PC-3 (cell line): Measurements from ENCODE around the gene QPCT. TPM values are rescaled to one million over a fixed set of nuclear protein-coding genes. Genes with fewer than 3 reads are reported as not detected.

Experiments used
- ATAC-seq: fragments of 200-7000 bp; cut with Tn5 transposase; 2 replicates; pipeline ENCODE4 v1.9.1; 2020; ENCODE audit warnings: mild to moderate bottlenecking, moderate library complexity
- BruUV-seq: library from RNA; stranded (reverse); fragments of 400-500 nt; replicated peaks from 2 replicates; lab custom pipeline; 2021; lab: Mats Ljungman, UMichigan
- CTCF ChIA-PET: fragments of 300-600 bp; sonication (Branson Sonifier 250); formaldehyde crosslinking; loops from one replicate; lab custom pipeline; 2022; ENCODE audit warnings: antibody characterized with exemption; lab: Charles Lee
- POLR2A ChIA-PET: fragments of 300-600 bp; sonication (Branson Sonifier 250); formaldehyde crosslinking; loops from one replicate; lab custom pipeline; 2022; ENCODE audit warnings: antibody characterized with exemption; ENCODE audit not compliant: unreplicated experiment; lab: Charles Lee
- DNase-seq: peaks from one replicate; pipeline ENCODE4 v3.0.0-alpha.2; 2015
- H2AFZ ChIP-seq: fragments of 300-600 bp; sonication (generic); 2 replicates; pipeline ENCODE4 v1.6.0; 2016; ENCODE audit warnings: antibody characterized with exemption, low read length
- H3F3A ChIP-seq: fragments of 300-600 bp; sonication (generic); one replicate; pipeline ENCODE4 v1.6.0; 2017; ENCODE audit warnings: antibody characterized with exemption, low read length, control low read depth, mild to moderate bottlenecking; ENCODE audit not compliant: unreplicated experiment
- H3K27ac ChIP-seq: fragments of 300-600 bp; sonication (generic); 2 replicates; pipeline ENCODE4 v1.5.1; 2016; ENCODE audit warnings: mild to moderate bottlenecking, low read length
- H3K27me3 ChIP-seq: fragments of 300-600 bp; sonication (generic); 2 replicates; pipeline ENCODE4 v1.6.1; 2016; ENCODE audit warnings: low read length, mixed read lengths
- H3K36me3 ChIP-seq: fragments of 300-600 bp; sonication (generic); 2 replicates; pipeline ENCODE4 v1.6.1; 2016; ENCODE audit warnings: low read depth, mixed run types, low read length, mixed read lengths
- H3K4me1 ChIP-seq: fragments of 300-600 bp; sonication (generic); 2 replicates; pipeline ENCODE4 v1.5.1; 2016; ENCODE audit warnings: low read length; ENCODE audit not compliant: insufficient read depth
- H3K4me2 ChIP-seq: fragments of 300-600 bp; sonication (generic); 2 replicates; pipeline ENCODE4 v1.6.0; 2016; ENCODE audit warnings: low read length
- H3K4me3 ChIP-seq: fragments of 300-600 bp; sonication (generic); 2 replicates; pipeline ENCODE4 v1.5.1; 2016; ENCODE audit warnings: mild to moderate bottlenecking, low read length, mixed read lengths
- H3K79me2 ChIP-seq: fragments of 300-600 bp; sonication (generic); 2 replicates; pipeline ENCODE4 v1.6.1; 2017; ENCODE audit warnings: low read length, mixed read lengths
- H3K9ac ChIP-seq: fragments of 300-600 bp; sonication (generic); 2 replicates; pipeline ENCODE4 v1.6.0; 2016; ENCODE audit warnings: mild to moderate bottlenecking, low read length
- H3K9me2 ChIP-seq: fragments of 300-600 bp; sonication (generic); replicated peaks from 2 replicates; pipeline ENCODE4 v1.6.1; 2016; ENCODE audit warnings: mixed run types, low read length, mixed read lengths
- H3K9me3 ChIP-seq: fragments of 300-600 bp; sonication (generic); 2 replicates; pipeline ENCODE4 v1.6.1; 2016; ENCODE audit warnings: low read length, mixed read lengths
- H4K20me1 ChIP-seq: fragments of 300-600 bp; sonication (generic); 2 replicates; pipeline ENCODE4 v1.6.1; 2016; ENCODE audit warnings: low read length, mixed read lengths
- EZH2 ChIP-seq: fragments of 300-600 bp; sonication (generic); IDR thresholded peaks from one replicate; pipeline ENCODE4 v1.6.1; 2017; ENCODE audit warnings: antibody characterized with exemption, mild to moderate bottlenecking, low read length; ENCODE audit not compliant: unreplicated experiment
- EZH2phosphoT487 ChIP-seq: fragments of 300-600 bp; sonication (generic); IDR thresholded peaks from 2 replicates; pipeline ENCODE4 v1.6.1; 2018; ENCODE audit warnings: mild to moderate bottlenecking, antibody characterized with exemption, low read length, borderline replicate concordance
- intact Hi-C: fragments of 100-400 bp; cut with micrococcal nuclease; formaldehyde crosslinking; loops from 2 replicates; pipeline ENCODE4 v1.9.0; 2023
- total RNA-seq: library from RNA; depleted of rRNA; stranded (reverse); fragments of >200 nt; gene quantifications from 2 replicates; pipeline ENCODE4 v1.2.3, GENCODE V29; 2014
- TF ChIP-seq, protein P1 (sequence below): fragments of 300-600 bp; sonication (generic); conservative IDR thresholded peaks from 2 replicates; pipeline ENCODE4 v1.5.1; 2017; ENCODE audit warnings: antibody characterized with exemption, low read depth, mild to moderate bottlenecking, low read length

The QPCT gene
- total RNA-seq, 1 experiment from 2014 or later, result not detected

- H3K4me2 ChIP-seq, result peak overlapping the region; percentile 25; the same call in 1 of the 2 replicates
- H3K4me1 ChIP-seq, result peaks cover 16% of the 10 kb centered on the region
- DNase-seq (peak; percentile 84), ATAC-seq (peak; percentile 72)
- H3K27me3 ChIP-seq, result no peaks in the 10 kb centered on the region
- intact Hi-C loops, result loop anchor here (1.0 to 10.0 kb wide), 6 partner anchors 128 to 463 kb away; no protein-coding TSS in a partner anchor
- no peaks in the 10 kb centered on the region for H4K20me1 ChIP-seq
- no peak overlapping the region for H3K4me3 ChIP-seq
- H3K27ac ChIP-seq, result no peak overlapping the region
- H3K9ac ChIP-seq, result no peak overlapping the region
- no peaks in the 10 kb centered on the region for H3K9me2 ChIP-seq
- no peaks in the 10 kb centered on the region for H3K9me3 ChIP-seq
- no peak overlapping the region for H2AFZ ChIP-seq
- ChIA-PET POLR2A (interaction anchor here (0.6 to 0.7 kb wide), 2 partner anchors 119 to 240 kb away, joined by 9 to 10 read pairs; no protein-coding TSS in a partner anchor), CTCF (interaction anchor here (0.6 to 3.7 kb wide), 10 partner anchors 19 to 462 kb away, joined by 3 to 48 read pairs (median 4); partner anchors contain the start of gene CDC42EP3)
- no TSS peak for BruUV-seq
- no peaks in the 10 kb centered on the region for H3F3A ChIP-seq
- no peak for TF ChIP-seq EZH2phosphoT487
- TF ChIP-seq EZH2, result no peak
- TF ChIP-seq, protein P1, sequence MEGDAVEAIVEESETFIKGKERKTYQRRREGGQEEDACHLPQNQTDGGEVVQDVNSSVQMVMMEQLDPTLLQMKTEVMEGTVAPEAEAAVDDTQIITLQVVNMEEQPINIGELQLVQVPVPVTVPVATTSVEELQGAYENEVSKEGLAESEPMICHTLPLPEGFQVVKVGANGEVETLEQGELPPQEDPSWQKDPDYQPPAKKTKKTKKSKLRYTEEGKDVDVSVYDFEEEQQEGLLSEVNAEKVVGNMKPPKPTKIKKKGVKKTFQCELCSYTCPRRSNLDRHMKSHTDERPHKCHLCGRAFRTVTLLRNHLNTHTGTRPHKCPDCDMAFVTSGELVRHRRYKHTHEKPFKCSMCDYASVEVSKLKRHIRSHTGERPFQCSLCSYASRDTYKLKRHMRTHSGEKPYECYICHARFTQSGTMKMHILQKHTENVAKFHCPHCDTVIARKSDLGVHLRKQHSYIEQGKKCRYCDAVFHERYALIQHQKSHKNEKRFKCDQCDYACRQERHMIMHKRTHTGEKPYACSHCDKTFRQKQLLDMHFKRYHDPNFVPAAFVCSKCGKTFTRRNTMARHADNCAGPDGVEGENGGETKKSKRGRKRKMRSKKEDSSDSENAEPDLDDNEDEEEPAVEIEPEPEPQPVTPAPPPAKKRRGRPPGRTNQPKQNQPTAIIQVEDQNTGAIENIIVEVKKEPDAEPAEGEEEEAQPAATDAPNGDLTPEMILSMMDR, result peak; percentile 94
- H3K79me2 ChIP-seq, result no peaks in the 10 kb centered on the region
- no peaks in the 10 kb centered on the region for H3K36me3 ChIP-seq
Measured at GRCh38 chr2:37414470-37414949, 70.1 kb downstream of the QPCT start.

DNA sequence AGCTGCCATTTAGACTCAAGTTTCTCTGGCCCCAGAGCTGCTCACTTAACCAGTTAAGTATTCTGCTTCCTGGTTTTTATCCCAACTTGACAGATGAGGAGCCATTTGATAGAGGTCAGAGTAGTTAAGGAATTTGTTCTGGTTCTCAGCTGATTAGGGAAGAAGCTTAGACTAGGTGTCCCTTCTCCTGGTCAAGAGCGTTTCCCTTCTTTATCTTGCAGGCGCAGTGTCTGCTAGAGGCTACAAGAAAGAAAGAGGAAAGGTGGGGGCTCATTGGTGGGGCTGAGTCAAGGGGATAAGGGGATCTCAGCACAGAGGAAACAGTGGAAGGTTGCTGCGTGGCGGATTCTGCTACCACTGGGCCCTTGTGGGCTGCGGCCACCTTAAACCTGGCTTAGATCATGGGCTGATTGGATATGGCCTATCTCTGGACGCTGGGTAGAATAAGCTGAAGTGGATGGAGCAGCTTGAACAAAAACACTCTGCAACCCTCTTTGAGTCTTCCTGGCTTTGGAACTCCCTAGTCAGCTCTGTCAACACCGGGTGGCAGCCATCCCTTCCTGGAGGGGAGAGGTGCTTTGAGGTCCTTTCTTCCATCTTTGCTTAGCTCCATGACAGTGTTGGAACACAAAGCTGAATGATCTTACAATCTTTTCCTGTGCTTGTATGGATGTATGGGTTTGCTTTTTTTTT, 70.8 kb downstream of the QPCT start:
- BruUV-seq, result no TSS peak
- Histone ChIP-seq H4K20me1 (no peaks in the 10 kb centered on the region), H3K27ac (no peak overlapping the region), H3K9me2 (no peaks in the 10 kb centered on the region), H3K9me3 (no peaks in the 10 kb centered on the region), H3K36me3 (no peaks in the 10 kb centered on the region), H3K9ac (no peak overlapping the region), H3K27me3 (no peaks in the 10 kb centered on the region), H3K4me2 (no peak overlapping the region), H3K79me2 (no peaks in the 10 kb centered on the region), H2AFZ (no peak overlapping the region), H3K4me3 (no peak overlapping the region), H3K4me1 (peaks cover 17% of the 10 kb centered on the region), H3F3A (no peaks in the 10 kb centered on the region)
- CTCF ChIA-PET, result interaction anchor here (0.6 to 3.7 kb wide), 16 partner anchors 19 to 858 kb away, joined by 3 to 48 read pairs (median 4); partner anchors contain the start of gene CDC42EP3
- DNase-seq (peak; percentile 44), ATAC-seq (peak; percentile 35)
- POLR2A ChIA-PET, result interaction anchor here (0.6 kb wide), 1 partner anchor 239 kb away, joined by 10 read pairs; no protein-coding TSS in a partner anchor
- intact Hi-C loops, result loop anchor here (1.0 to 10.0 kb wide), 3 partner anchors 58 to 230 kb away; no protein-coding TSS in a partner anchor
- TF ChIP-seq EZH2phosphoT487 (no peak), EZH2 (no peak)
- TF ChIP-seq, protein P1, result peak; percentile 54
